Endothelial cell of umbilical vein (primary cell): ENCODE measurements around the gene DCUN1D5.

Source experiments
- CTCF ChIP-seq, 2 donors: IDR thresholded peaks; 1 replicate in 1 of 2; 2 replicates in 1 of 2; pipeline ENCODE4 v1.5.1; 2011; ENCODE audit warnings: low read length in 2 of 2, mild to moderate bottlenecking in 2 of 2, moderate library complexity in 2 of 2, control low read depth in 1 of 2, inconsistent platforms in 1 of 2, low read depth in 1 of 2; ENCODE audit not compliant: insufficient read depth in 1 of 2; ENCODE audit errors: extremely low read depth in 1 of 2
- EZH2 ChIP-seq: IDR thresholded peaks from 2 replicates; pipeline ENCODE4 v1.6.1; 2012; ENCODE audit warnings: borderline replicate concordance, low read depth, mild to moderate bottlenecking, moderate library complexity, low read length, inconsistent platforms; ENCODE audit not compliant: severe bottlenecking
- GATA2 ChIP-seq: IDR thresholded peaks from 2 replicates; pipeline ENCODE4 v1.7.0; 2011; ENCODE audit warnings: low read depth, mild to moderate bottlenecking, moderate library complexity, mixed read lengths, low read length; ENCODE audit not compliant: insufficient read length, insufficient read depth
- JUN ChIP-seq: IDR thresholded peaks from 2 replicates; pipeline ENCODE4 v1.6.1; 2011; ENCODE audit warnings: borderline replicate concordance, low read depth; ENCODE audit not compliant: insufficient read length, insufficient read depth
- MAX ChIP-seq: IDR thresholded peaks from 2 replicates; pipeline ENCODE4 v1.6.1; 2011; ENCODE audit not compliant: insufficient read depth, insufficient read length
- MYC ChIP-seq: IDR thresholded peaks from one replicate; pipeline ENCODE4 v1.6.1; 2011; ENCODE audit warnings: mild to moderate bottlenecking, low read depth, low read length
- POLR2A ChIP-seq: IDR thresholded peaks from 2 replicates; pipeline ENCODE4 v1.6.1; 2012; ENCODE audit warnings: low read depth, mild to moderate bottlenecking, control low read depth, low read length
- POLR2AphosphoS5 ChIP-seq: IDR thresholded peaks from 2 replicates; pipeline ENCODE4 v1.6.1; 2012; ENCODE audit warnings: low read depth, mild to moderate bottlenecking, control low read depth, low read length, moderate library complexity; ENCODE audit not compliant: insufficient read depth

GRCh38 chr11:103042161-103042560 lies 49.8 kb downstream of the DCUN1D5 start:
- no peak for TF ChIP-seq CTCF (IDR thresholded peaks at IDR 0.05; ENCODE audit: extremely low read depth in 1 of 2, insufficient read depth in 1 of 2, low read depth in 1 of 2, low read length in 2 of 2)
- TF ChIP-seq POLR2A, result no peak
- no peak for TF ChIP-seq EZH2
- no peak for TF ChIP-seq POLR2AphosphoS5
- TF ChIP-seq GATA2, result no peak
- no peak for TF ChIP-seq JUN
- no peak for TF ChIP-seq MAX
- TF ChIP-seq MYC, result no peak
